Progenitor cell of endocrine pancreas (in vitro differentiated cells): ENCODE results near the gene ADAMTS12. TPM values are rescaled to one million over a fixed set of nuclear protein-coding genes. Genes with fewer than 3 reads are reported as not detected.
A peak's percentile ranks its signal among the peaks of the same experiment; 100 is the strongest.

Experiments used
- DNase-seq: peaks from one replicate; pipeline ENCODE4 v3.0.0; 2021; ENCODE audit warnings: low spot score; ENCODE audit not compliant: unreplicated experiment
- H3K27ac Mint-ChIP-seq: 2 replicates; pipeline ENCODE4 v1.8.0; 2021; ENCODE audit warnings: mild to moderate bottlenecking, moderate library complexity, mixed read lengths
- H3K27me3 Mint-ChIP-seq: 2 replicates; pipeline ENCODE4 v1.8.0; 2021; ENCODE audit warnings: mixed read lengths
- H3K36me3 Mint-ChIP-seq: 2 replicates; pipeline ENCODE4 v1.8.0; 2022; ENCODE audit warnings: mixed read lengths; ENCODE audit not compliant: insufficient read depth
- H3K4me1 Mint-ChIP-seq: 2 replicates; pipeline ENCODE4 v1.8.0; 2021; ENCODE audit warnings: low read depth, mixed read lengths
- H3K4me3 Mint-ChIP-seq: 2 replicates; pipeline ENCODE4 v1.8.0; 2021; ENCODE audit warnings: low read depth, mild to moderate bottlenecking, moderate library complexity, mixed read lengths
- H3K9me3 Mint-ChIP-seq: 2 replicates; pipeline ENCODE4 v1.8.0; 2021; ENCODE audit warnings: low read depth, mixed read lengths
- CTCF ChIP-seq: fragments of 200-600 bp; sonication (generic); IDR thresholded peaks from one replicate; pipeline ENCODE4 v1.5.0; 2021; ENCODE audit warnings: antibody characterized with exemption, mild to moderate bottlenecking; ENCODE audit not compliant: unreplicated experiment
- total RNA-seq: library from RNA; stranded (reverse); gene quantifications from 2 replicates; pipeline ENCODE4 v1.2.1, GENCODE V29; 2021

ADAMTS12 gene
- total RNA-seq, 1 donor from 2014 or later, result 5.2 TPM

- Mint-ChIP-seq H3K36me3 (peaks cover 2% of the 10 kb centered on the region), H3K9me3 (no peaks in the 10 kb centered on the region), H3K4me3 (no peak overlapping the region), H3K27ac (no peak overlapping the region), H3K27me3 (no peaks in the 10 kb centered on the region), H3K4me1 (no peaks in the 10 kb centered on the region)
- no peak for DNase-seq
- TF ChIP-seq CTCF, result no peak
Measured at GRCh38 chr5:33579789-33580188, 312.0 kb downstream of the ADAMTS12 start.

- no peaks in the 10 kb centered on the region for H3K9me3 Mint-ChIP-seq
- DNase-seq, result no peak
- H3K4me1 Mint-ChIP-seq, result no peaks in the 10 kb centered on the region
- H3K4me3 Mint-ChIP-seq, result no peak overlapping the region
- H3K27me3 Mint-ChIP-seq, result no peaks in the 10 kb centered on the region
- TF ChIP-seq CTCF, result no peak
- H3K27ac Mint-ChIP-seq, result no peak overlapping the region
- peaks cover 2% of the 10 kb centered on the region for H3K36me3 Mint-ChIP-seq
Measured at GRCh38 chr5:33579152-33579551, 312.6 kb downstream of the ADAMTS12 start.

GRCh38 chr5:33576726-33577590 lies 314.8 kb downstream of the ADAMTS12 start:
- no peak for TF ChIP-seq CTCF
- Mint-ChIP-seq H3K27me3 (no peaks in the 10 kb centered on the region), H3K27ac (no peak overlapping the region), H3K4me1 (no peaks in the 10 kb centered on the region), H3K36me3 (peaks cover 2% of the 10 kb centered on the region), H3K4me3 (no peak overlapping the region), H3K9me3 (no peaks in the 10 kb centered on the region)
- DNase-seq, result no peak

GRCh38 chr5:33565324-33565723 lies 326.5 kb downstream of the ADAMTS12 start:
- Mint-ChIP-seq H3K4me1 (no peaks in the 10 kb centered on the region), H3K27ac (no peak overlapping the region), H3K4me3 (no peak overlapping the region), H3K27me3 (no peaks in the 10 kb centered on the region), H3K36me3 (peaks cover 2% of the 10 kb centered on the region), H3K9me3 (peaks cover 4% of the 10 kb centered on the region)
- TF ChIP-seq CTCF, result no peak
- no peak for DNase-seq

GRCh38 chr5:33563983-33564908 lies 327.5 kb downstream of the ADAMTS12 start:
- Mint-ChIP-seq H3K27me3 (no peaks in the 10 kb centered on the region), H3K4me3 (no peak overlapping the region), H3K4me1 (no peaks in the 10 kb centered on the region), H3K9me3 (no peaks in the 10 kb centered on the region), H3K27ac (peak overlapping the region; percentile 37), H3K36me3 (peaks cover 2% of the 10 kb centered on the region)
- DNase-seq, result no peak
- TF ChIP-seq CTCF, result no peak
